Breast epithelium (tissue), 4 donors: ENCODE measurements around the gene OR56A1. TPM values are rescaled to one million over a fixed set of nuclear protein-coding genes. Genes with fewer than 3 reads are reported as not detected.
A peak's percentile ranks its signal among the peaks of the same experiment; 100 is the strongest.

Experiments used
- DNase-seq, 2 donors: peaks; one replicate each; pipeline ENCODE4 v3.0.0-alpha.2; 2019; ENCODE audit warnings: low spot score in 2 of 2
- H3K27ac ChIP-seq, 2 donors: fragments of 200-600 bp; sonication (generic) in 1 of 2; one replicate each; pipeline ENCODE4 v1.5.1; 2016 to 2019; ENCODE audit warnings: mild to moderate bottlenecking in 1 of 2
- H3K27me3 ChIP-seq, 2 donors: fragments of 200-600 bp; sonication (generic) in 1 of 2; one replicate each; pipeline versions ENCODE4 v1.5.1 to v1.6.0; 2017 to 2019; ENCODE audit warnings: control low read depth in 1 of 2, mild to moderate bottlenecking in 1 of 2
- H3K36me3 ChIP-seq: fragments of 200-600 bp; one replicate; pipeline ENCODE4 v1.5.1; 2019
- H3K4me1 ChIP-seq, 2 donors: fragments of 200-600 bp; sonication (generic); one replicate each; pipeline ENCODE4 v1.5.1; 2016 to 2019; ENCODE audit warnings: control low read depth in 1 of 2
- H3K4me3 ChIP-seq, 3 donors: fragments of 200-600 bp; sonication (generic); 1 replicate in 2 of 3; 2 replicates in 1 of 3; pipeline ENCODE4 v1.5.1; 2016 to 2019; ENCODE audit warnings: mild to moderate bottlenecking in 3 of 3, moderate library complexity in 2 of 3
- H3K9me3 ChIP-seq, 2 donors: fragments of 200-600 bp; sonication (generic) in 1 of 2; one replicate each; pipeline ENCODE4 v1.5.1; 2016 to 2019; ENCODE audit warnings: control low read depth in 1 of 2
- CTCF ChIP-seq, 3 donors: fragments of 450-650 bp; IDR thresholded peaks; one replicate each; pipeline ENCODE4 v1.5.1; 2016 to 2017; ENCODE audit warnings: antibody characterized with exemption in 3 of 3, mild to moderate bottlenecking in 3 of 3, moderate library complexity in 3 of 3
- POLR2A ChIP-seq: fragments of 450-650 bp; IDR thresholded peaks from one replicate; pipeline ENCODE4 v1.6.1; 2016; ENCODE audit warnings: antibody characterized with exemption, mild to moderate bottlenecking, moderate library complexity
- POLR2AphosphoS5 ChIP-seq, 3 donors: sonication (generic); formaldehyde crosslinking; IDR thresholded peaks; one replicate each; pipeline ENCODE4 v1.6.1; 2017; ENCODE audit warnings: antibody characterized with exemption in 3 of 3
- intact Hi-C: fragments of 100-400 bp; cut with DNase I; formaldehyde crosslinking; loops from one replicate; pipeline ENCODE4 v1.15.1; 2023; ENCODE audit warnings: low total_unique reads
- total RNA-seq, 3 donors: library from RNA; depleted of rRNA; stranded (reverse); fragments of >200 nt; gene quantifications; one replicate each; pipeline ENCODE4 v1.1.0, GENCODE V29; 2016

OR56A1 gene
- total RNA-seq, 3 donors from 2014 or later = not detected

GRCh38 chr11:5992604-5993251, 37.8 kb downstream of the OR56A1 start:
- H3K4me1 ChIP-seq = no peaks in the 10 kb centered on the region
- H3K9me3 ChIP-seq = no peaks in the 10 kb centered on the region
- DNase-seq = no peak
- H3K36me3 ChIP-seq = no peaks in the 10 kb centered on the region
- TF ChIP-seq POLR2A = no peak
- TF ChIP-seq CTCF (IDR thresholded peaks at IDR 0.05) = peak in 1 of 3 donors; percentile 22
- no peak overlapping the region for H3K4me3 ChIP-seq
- H3K27me3 ChIP-seq = peaks cover 0 to 4% of the 10 kb centered on the region in 2 donors
- intact Hi-C loops = no loop called here
- no peak overlapping the region for H3K27ac ChIP-seq

GRCh38 chr11:5992150-5992549, 38.4 kb downstream of the OR56A1 start:
- intact Hi-C loops = no loop called here
- no peak for TF ChIP-seq POLR2A
- no peak for TF ChIP-seq CTCF (IDR thresholded peaks at IDR 0.05)
- no peak for TF ChIP-seq POLR2AphosphoS5 (IDR thresholded peaks at IDR 0.05)
- H3K27ac ChIP-seq = no peak overlapping the region
- no peaks in the 10 kb centered on the region for H3K36me3 ChIP-seq
- no peak for DNase-seq
- H3K27me3 ChIP-seq = peaks cover 0 to 4% of the 10 kb centered on the region in 2 donors
- no peaks in the 10 kb centered on the region for H3K4me1 ChIP-seq
- no peaks in the 10 kb centered on the region for H3K9me3 ChIP-seq
- no peak overlapping the region for H3K4me3 ChIP-seq

GRCh38 chr11:5989203-5989602, 41.4 kb downstream of the OR56A1 start:
- H3K27me3 ChIP-seq = peaks cover 0 to 4% of the 10 kb centered on the region in 2 donors
- intact Hi-C loops = no loop called here
- no peaks in the 10 kb centered on the region for H3K9me3 ChIP-seq
- no peak overlapping the region for H3K4me3 ChIP-seq
- no peak for TF ChIP-seq POLR2A
- no peak for DNase-seq
- no peak overlapping the region for H3K27ac ChIP-seq
- no peaks in the 10 kb centered on the region for H3K4me1 ChIP-seq
- H3K36me3 ChIP-seq = no peaks in the 10 kb centered on the region

DNA sequence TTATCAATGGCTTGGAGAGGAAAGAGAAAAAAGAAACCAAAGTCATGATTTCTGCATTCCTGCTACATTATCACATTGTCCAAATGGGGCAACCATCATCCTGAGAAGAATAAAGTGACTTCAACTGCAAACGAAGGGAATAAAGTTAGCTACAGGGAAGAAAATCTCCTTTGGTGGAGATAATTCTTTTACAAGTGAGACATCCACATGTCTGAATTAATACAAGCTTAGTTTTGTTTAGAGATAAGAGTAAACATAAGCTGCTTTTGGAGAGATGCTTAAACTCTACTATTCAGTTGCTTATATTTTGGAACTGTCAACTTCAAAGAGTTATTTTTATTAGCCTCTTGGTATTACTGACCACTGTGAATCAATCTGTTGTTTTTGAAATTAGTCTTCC, 43.7 kb downstream of the OR56A1 start, which contains the start of gene OR52L1:
OR52L1 (minus strand) TSS at position 101 of the 400 bp plus-strand sequence; CDS start at position 46, 55 bp downstream.
- no peak for DNase-seq
- H3K27me3 ChIP-seq = peaks cover 0 to 4% of the 10 kb centered on the region in 2 donors
- intact Hi-C loops = no loop called here
- H3K27ac ChIP-seq = no peak within 1 kb of the TSS
- H3K4me3 ChIP-seq = no peak within 1 kb of the TSS
- H3K9me3 ChIP-seq = no peaks in the 10 kb centered on the region
- no peak for TF ChIP-seq POLR2A
- TF ChIP-seq POLR2AphosphoS5 (IDR thresholded peaks at IDR 0.05) = no peak
- TF ChIP-seq CTCF (IDR thresholded peaks at IDR 0.05) = no peak
- H3K4me1 ChIP-seq = no peaks in the 10 kb centered on the region
- H3K36me3 ChIP-seq = no peaks in the 10 kb centered on the region

DNA sequence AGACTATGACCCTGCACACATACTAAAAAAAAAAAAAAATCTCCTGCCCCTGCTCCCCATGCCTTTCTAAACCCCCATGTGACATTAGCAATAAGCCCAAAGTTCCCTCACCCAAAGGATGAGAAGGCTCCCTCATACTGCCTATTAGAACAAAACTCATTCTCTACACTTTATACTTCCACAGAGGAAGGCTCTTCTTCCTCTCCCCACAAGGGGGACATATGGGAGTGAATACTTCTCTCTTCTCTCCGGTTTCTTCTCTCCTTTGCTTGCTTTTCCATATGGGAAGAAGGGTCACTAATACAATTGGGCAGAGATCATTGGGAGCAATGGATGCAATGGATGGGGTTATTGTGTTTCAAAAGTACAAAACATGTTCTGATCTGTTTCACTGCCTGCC, 47.1 kb downstream of the OR56A1 start:
- Histone ChIP-seq H3K27ac (no peak overlapping the region), H3K36me3 (no peaks in the 10 kb centered on the region), H3K9me3 (peaks cover 0 to 6% of the 10 kb centered on the region in 2 donors), H3K27me3 (no peaks in the 10 kb centered on the region), H3K4me1 (no peaks in the 10 kb centered on the region), H3K4me3 (no peak overlapping the region)
- intact Hi-C loops = no loop called here
- DNase-seq = no peak
- TF ChIP-seq POLR2AphosphoS5 (IDR thresholded peaks at IDR 0.05) = no peak
- TF ChIP-seq POLR2A = no peak
- no peak for TF ChIP-seq CTCF (IDR thresholded peaks at IDR 0.05)
